HG03520 (cell line): Measurements from ENCODE around the gene DUSP11.
"Not testable (repeated sequence)": the region's sequence is repeated elsewhere in the genome, so short reads cannot be mapped to it uniquely, and the experiment has no call there.

Experiments used
- ATAC-seq: cut with Tn5 transposase; IDR thresholded peaks from one replicate; pipeline ENCODE4 v1.9.1; 2021; ENCODE audit warnings: mild to moderate bottlenecking, moderate library complexity; ENCODE audit not compliant: unreplicated experiment

The DUSP11 gene

DNA sequence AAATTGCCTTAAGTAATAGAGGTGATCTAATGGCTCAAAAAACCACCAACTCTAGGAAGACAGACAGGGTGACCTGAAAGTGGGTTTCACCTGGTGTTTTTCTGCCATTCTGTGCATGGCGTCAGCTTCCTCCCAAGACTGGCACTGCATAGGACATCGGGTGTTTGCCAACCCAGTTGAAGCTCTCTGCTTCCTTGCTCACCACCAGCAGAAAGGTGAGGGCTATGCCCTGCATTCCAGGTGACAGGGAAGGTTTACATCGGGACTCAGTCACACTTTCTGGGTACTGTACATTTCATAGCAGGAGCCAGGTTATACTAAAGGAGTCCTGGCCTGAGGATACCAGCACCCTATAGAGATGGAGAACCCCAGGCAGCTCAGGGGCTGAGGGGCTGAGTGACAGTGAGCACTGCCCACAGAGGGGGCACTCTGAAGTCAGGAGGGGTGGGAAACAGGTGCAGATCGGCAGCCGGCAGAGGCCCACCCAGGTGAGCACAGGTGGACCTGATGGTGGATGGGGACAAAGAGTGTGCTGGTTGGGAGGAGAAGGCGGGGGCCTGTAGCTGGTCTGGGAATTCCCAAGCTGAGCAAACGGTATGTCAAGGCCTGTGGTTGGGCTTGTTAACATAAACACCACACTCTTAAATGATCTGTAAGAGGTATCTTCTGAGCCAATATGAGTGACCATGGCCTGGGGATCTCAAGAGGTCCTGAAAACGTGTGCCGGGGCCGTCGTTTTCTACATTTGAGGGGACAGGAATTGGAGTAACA is 60.9 kb downstream of the DUSP11 start:
- ATAC-seq = no peak

- ATAC-seq = no peak
Measured at GRCh38 chr2:73718421-73718820, 61.5 kb downstream of the DUSP11 start.

- ATAC-seq = not testable (repeated sequence)
Measured at GRCh38 chr2:73717695-73718094, 62.2 kb downstream of the DUSP11 start.

GRCh38 chr2:73717251-73717606 is 62.7 kb downstream of the DUSP11 start:
- ATAC-seq = no peak

- ATAC-seq = no peak
Measured at GRCh38 chr2:73716543-73717250, 63.2 kb downstream of the DUSP11 start.

DNA sequence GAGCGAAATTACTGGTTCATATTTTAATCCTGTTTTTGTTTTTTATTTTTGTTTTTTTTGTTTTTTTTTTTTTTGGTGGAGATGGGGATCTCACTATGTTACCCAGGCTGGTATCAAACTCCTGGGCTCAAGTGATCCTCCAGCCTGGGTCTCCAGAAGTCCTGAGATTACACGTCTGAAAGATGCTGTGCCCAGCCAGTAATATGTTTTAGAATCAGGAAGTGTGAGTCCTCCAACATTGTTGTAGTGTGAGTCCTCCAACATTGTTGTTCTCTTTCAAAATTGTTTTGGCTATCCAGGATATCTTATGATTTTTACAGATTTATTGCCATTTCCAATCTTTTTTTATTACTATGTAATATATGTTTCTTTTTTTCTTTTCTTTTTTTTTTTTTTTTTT is 65.8 kb downstream of the DUSP11 start:
- no peak for ATAC-seq
